Measurements from ENCODE around the gene PARD6A.

The PARD6A gene

DNA sequence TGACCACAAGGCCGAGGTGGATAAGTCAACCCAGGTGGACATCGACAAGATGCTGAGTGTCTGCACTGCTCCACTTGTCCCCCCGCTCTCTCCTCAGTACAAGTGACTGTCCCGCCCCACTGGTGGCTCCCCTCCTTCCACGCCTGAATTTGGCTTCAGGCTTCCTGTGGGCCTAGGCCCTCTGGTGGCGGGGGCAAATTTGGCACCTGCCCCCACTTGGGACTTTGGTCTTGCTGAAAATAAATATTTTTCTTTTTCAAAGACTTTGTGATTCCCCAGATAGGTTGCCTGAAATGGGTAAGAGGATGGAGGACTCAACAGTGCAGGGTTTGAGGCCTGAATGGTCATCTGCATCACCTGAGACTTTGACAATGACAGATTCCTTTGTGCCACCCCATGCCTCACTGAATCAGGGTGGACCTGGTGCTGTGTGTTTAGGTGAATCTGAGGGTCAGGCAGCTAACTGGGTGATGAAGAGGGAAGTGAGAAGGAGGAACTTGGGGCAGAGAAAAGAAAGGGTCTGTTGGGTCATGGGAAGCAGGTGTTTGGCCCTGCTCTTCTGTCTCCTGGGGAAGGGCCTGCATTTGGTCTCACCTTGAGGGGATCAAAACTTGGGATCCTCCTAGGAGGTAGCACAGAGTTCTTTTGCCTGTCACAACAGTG lies 7.9 kb downstream of the PARD6A start:
- no peaks in the 10 kb centered on the region for H3K27me3 ChIP-seq (ENCODE audit: insufficient read depth, low read length, poor library complexity, severe bottlenecking)
- peak overlapping the region; percentile 28 for H3K9ac ChIP-seq (ENCODE audit: low read depth, low read length, poor library complexity, severe bottlenecking)
- peak overlapping the region; percentile 41 for H3K4me2 ChIP-seq (ENCODE audit: low read depth, low read length, poor library complexity, severe bottlenecking)
- no peaks in the 10 kb centered on the region for H4K20me1 ChIP-seq (ENCODE audit: insufficient read depth, low read length, poor library complexity, severe bottlenecking)
- TF ChIP-seq, protein P1, sequence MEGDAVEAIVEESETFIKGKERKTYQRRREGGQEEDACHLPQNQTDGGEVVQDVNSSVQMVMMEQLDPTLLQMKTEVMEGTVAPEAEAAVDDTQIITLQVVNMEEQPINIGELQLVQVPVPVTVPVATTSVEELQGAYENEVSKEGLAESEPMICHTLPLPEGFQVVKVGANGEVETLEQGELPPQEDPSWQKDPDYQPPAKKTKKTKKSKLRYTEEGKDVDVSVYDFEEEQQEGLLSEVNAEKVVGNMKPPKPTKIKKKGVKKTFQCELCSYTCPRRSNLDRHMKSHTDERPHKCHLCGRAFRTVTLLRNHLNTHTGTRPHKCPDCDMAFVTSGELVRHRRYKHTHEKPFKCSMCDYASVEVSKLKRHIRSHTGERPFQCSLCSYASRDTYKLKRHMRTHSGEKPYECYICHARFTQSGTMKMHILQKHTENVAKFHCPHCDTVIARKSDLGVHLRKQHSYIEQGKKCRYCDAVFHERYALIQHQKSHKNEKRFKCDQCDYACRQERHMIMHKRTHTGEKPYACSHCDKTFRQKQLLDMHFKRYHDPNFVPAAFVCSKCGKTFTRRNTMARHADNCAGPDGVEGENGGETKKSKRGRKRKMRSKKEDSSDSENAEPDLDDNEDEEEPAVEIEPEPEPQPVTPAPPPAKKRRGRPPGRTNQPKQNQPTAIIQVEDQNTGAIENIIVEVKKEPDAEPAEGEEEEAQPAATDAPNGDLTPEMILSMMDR (conservative IDR thresholded peaks at IDR 0.05; ENCODE audit: low read length) = no peak; the same call in 1 of the 2 replicates
- TF ChIP-seq EZH2phosphoT487 (IDR thresholded peaks at IDR 0.05; ENCODE audit: borderline replicate concordance) = no peak
- H3F3A ChIP-seq (ENCODE audit: low read depth) = no peaks in the 10 kb centered on the region
- no peaks in the 10 kb centered on the region for H3K9me2 ChIP-seq (replicated peaks; ENCODE audit: low read depth, low read length)
- peaks cover 18% of the 10 kb centered on the region for H3K4me1 ChIP-seq (ENCODE audit: insufficient read depth, low read length, poor library complexity, severe bottlenecking)
- H2AFZ ChIP-seq (ENCODE audit: low read length) = no peak overlapping the region
- H3K36me3 ChIP-seq (ENCODE audit: insufficient read depth, low read length) = no peaks in the 10 kb centered on the region
- no peaks in the 10 kb centered on the region for H3K79me2 ChIP-seq (ENCODE audit: insufficient read depth, low read length)
- no peaks in the 10 kb centered on the region for H3K9me3 ChIP-seq (ENCODE audit: insufficient read depth, low read depth, low read length)
- no peak overlapping the region for H3K4me3 ChIP-seq (ENCODE audit: low read length, poor library complexity, severe bottlenecking)

DNA sequence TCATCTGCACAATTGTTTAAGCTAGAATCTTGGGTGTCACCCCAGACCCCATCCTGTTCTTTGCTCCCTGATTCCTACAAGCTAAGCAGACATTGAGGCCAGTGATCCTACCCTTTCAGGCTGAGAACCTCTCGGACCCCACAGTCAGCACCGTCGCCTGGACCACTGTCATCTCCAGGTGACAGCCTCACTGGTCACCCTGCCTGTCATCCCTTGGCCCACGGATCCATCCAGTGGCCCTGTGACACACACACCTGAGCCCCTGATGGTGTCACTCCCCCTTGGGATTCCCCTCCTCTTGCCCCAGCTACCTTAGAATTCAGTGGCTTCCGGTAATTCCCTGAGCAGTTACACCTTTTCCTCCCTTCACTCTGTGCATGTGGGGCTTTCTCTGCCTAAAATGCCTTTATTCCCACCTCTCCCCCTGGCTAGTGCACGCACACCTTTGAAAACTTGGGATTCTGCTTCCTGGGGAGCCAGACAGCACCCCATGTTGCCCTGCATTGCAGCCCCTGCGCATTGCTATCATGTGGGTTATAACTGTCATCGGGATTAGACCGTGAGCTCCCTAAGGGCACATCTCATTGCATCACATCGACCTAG lies 8.8 kb downstream of the PARD6A start:
- no peak overlapping the region for H3K4me2 ChIP-seq (ENCODE audit: low read depth, low read length, poor library complexity, severe bottlenecking)
- no peaks in the 10 kb centered on the region for H3K79me2 ChIP-seq (ENCODE audit: insufficient read depth, low read length)
- no peaks in the 10 kb centered on the region for H4K20me1 ChIP-seq (ENCODE audit: insufficient read depth, low read length, poor library complexity, severe bottlenecking)
- no peak overlapping the region for H2AFZ ChIP-seq (ENCODE audit: low read length)
- no peak overlapping the region for H3K9ac ChIP-seq (ENCODE audit: low read depth, low read length, poor library complexity, severe bottlenecking)
- peaks cover 18% of the 10 kb centered on the region for H3K4me1 ChIP-seq (ENCODE audit: insufficient read depth, low read length, poor library complexity, severe bottlenecking)
- no peaks in the 10 kb centered on the region for H3K9me3 ChIP-seq (ENCODE audit: insufficient read depth, low read depth, low read length)
- H3K36me3 ChIP-seq (ENCODE audit: insufficient read depth, low read length) = no peaks in the 10 kb centered on the region
- H3K4me3 ChIP-seq (ENCODE audit: low read length, poor library complexity, severe bottlenecking) = no peak overlapping the region
- no peaks in the 10 kb centered on the region for H3F3A ChIP-seq (ENCODE audit: low read depth)
- H3K27me3 ChIP-seq (ENCODE audit: insufficient read depth, low read length, poor library complexity, severe bottlenecking) = no peaks in the 10 kb centered on the region
- H3K9me2 ChIP-seq (replicated peaks; ENCODE audit: low read depth, low read length) = no peaks in the 10 kb centered on the region
- TF ChIP-seq, protein P1 (conservative IDR thresholded peaks at IDR 0.05; ENCODE audit: low read length) = no peak
- no peak for TF ChIP-seq EZH2phosphoT487 (IDR thresholded peaks at IDR 0.05; ENCODE audit: borderline replicate concordance)

GRCh38 chr16:67672306-67672705 lies 11.5 kb downstream of the PARD6A start:
- Histone ChIP-seq H3K9me2 (replicated peaks; ENCODE audit: low read depth, low read length) (no peaks in the 10 kb centered on the region), H4K20me1 (ENCODE audit: insufficient read depth, low read length, poor library complexity, severe bottlenecking) (no peaks in the 10 kb centered on the region), H3K4me3 (ENCODE audit: low read length, poor library complexity, severe bottlenecking) (no peak overlapping the region), H3K79me2 (ENCODE audit: insufficient read depth, low read length) (no peaks in the 10 kb centered on the region), H3K4me1 (ENCODE audit: insufficient read depth, low read length, poor library complexity, severe bottlenecking) (peaks cover 12% of the 10 kb centered on the region), H3K9ac (ENCODE audit: low read depth, low read length, poor library complexity, severe bottlenecking) (no peak overlapping the region), H3K9me3 (ENCODE audit: insufficient read depth, low read depth, low read length) (no peaks in the 10 kb centered on the region), H3K4me2 (ENCODE audit: low read depth, low read length, poor library complexity, severe bottlenecking) (no peak overlapping the region), H3F3A (ENCODE audit: low read depth) (no peaks in the 10 kb centered on the region), H3K27me3 (ENCODE audit: insufficient read depth, low read length, poor library complexity, severe bottlenecking) (no peaks in the 10 kb centered on the region), H3K36me3 (ENCODE audit: insufficient read depth, low read length) (no peaks in the 10 kb centered on the region; the same call in 1 of the 2 replicates), H2AFZ (ENCODE audit: low read length) (no peak overlapping the region)
- TF ChIP-seq, protein P1 (conservative IDR thresholded peaks at IDR 0.05; ENCODE audit: low read length) = no peak
- TF ChIP-seq EZH2phosphoT487 (IDR thresholded peaks at IDR 0.05; ENCODE audit: borderline replicate concordance) = no peak

Measured in Loucy (cell line).